Middle frontal gyrus (tissue), 1 donor: ENCODE results near the gene FAM221B.

ENCODE experiments used
- DNase-seq: peaks from one replicate; pipeline ENCODE4 v3.0.0-alpha.2; 2015; ENCODE audit warnings: low spot score; ENCODE audit errors: extremely low spot score

FAM221B gene, protein sequence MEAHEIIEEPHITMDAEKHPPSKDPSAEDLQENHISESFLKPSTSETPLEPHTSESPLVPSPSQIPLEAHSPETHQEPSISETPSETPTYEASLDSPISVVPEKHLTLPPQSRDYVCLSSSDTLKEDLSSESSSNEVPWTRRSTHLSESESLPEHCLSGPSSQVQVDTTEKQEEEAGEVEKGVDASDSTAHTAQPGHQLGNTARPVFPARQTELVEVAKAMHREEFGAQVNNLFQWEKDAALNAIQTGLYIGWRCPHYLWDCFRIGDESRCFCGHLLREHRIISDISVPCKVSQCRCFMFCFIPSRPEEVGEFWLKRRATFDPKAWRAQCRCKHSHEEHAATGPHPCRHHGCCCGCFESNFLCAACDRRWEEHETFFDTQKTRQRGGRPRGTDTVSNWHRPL

DNA sequence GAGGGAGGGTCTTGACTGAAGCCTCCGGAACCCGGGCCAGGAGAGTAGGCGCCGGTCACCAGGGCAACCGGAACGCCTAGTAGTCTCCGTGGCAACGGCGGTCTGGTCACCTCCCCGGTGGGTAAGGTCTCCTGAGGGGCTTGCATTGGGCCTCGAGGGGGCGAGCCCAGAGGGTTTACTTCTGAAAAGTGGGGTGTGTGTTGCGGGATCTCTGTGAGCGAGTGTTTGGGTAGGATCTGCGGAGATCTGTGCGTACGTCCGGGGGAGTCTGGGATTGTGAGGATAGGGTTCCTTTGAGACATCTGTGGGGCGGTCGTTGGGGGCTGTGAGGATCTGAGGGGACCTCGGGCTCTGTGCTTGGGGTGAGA lies at the start of gene FAM221B:
TSS of gene FAM221B (minus strand) at position 17 of the 368 bp plus-strand sequence. CDS start 2,571 bp downstream, outside the sequence.
- no peak for DNase-seq

GRCh38 chr9:35872505-35872904 lies 44.0 kb upstream of the FAM221B start:
- DNase-seq: peak; percentile 7

DNA sequence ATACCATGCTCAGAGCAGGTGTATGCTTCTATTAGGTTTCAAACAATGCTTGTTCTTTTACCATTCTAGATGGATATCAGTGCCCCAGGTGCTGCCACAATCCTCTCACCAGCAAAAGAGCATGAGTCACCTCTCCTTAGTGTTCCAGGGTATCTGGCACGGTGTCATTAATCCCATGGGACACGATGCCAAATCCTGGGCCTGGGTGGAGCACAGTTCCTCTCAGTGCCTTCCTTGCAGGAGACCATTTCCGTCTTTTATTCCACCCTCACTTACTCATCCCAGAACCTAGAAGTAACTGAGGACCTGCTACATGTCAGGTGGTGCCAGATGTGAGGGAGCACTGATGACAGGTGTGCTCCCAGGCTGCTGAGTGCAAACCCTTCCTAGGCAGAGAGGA lies 43.0 kb upstream of the FAM221B start:
- DNase-seq: no peak

DNA sequence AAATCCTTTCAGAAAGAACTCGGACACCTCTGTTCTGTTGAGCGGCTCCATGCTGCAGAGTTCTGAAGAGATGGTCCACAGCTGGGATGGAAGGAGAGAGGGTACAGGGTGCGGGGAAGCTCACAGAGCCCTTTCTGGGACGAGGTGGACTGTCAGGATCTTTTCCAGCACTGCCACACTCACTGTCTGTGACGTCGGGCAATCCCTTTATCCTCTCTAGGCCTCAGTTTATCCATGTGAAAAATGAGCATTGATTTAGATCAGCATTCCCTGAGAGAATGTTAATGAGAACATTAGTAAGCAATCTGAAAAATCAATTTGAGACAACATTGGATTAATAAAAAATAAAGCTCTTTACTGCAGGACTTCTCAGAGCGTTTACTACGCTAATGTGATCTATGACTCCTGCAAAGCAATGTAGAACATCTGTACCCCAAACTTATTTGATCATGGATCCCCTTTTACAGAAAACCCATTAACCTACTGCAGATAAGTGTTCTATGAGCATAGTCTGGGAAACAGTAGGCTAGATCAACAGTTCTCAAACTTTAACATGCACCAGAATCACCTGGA lies 41.9 kb upstream of the FAM221B start, which contains the start of gene OR13J1:
TSS of gene OR13J1 (minus strand) at position 51 of the 573 bp plus-strand sequence. CDS start at position 51, 0 bp downstream.
- DNase-seq: no peak

DNA sequence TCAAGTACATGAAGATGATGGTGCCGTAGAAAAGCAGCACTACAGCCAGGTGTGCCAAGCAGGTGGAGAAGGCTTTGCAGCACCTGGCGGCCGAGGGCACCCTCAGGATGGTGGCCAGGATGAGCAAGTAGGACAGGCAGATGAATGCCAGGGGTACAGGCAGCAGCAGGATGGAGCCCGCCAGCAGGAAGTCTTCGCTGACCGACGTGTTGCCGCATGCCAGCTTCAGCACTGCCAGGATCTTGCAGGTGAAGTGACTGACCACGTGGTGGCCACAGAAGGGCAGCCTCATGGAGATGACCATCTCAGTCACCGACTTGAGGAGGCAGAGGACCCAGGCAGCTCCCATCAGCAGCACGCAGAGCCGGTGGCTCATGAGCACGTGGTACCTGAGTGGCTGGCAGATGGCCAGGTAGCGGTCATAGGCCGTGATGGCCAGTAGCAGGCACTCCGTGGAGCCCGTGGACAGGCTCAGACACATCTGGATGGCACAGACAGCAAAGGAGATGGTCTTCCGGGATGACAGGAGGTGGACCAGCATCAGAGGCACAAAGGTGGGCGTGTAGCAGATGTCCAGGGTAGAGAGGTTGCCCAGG lies 41.2 kb upstream of the FAM221B start:
- DNase-seq: no peak

- DNase-seq: no peak
These were observed 40.4 kb upstream of the FAM221B start for GRCh38 chr9:35868933-35869332.

DNA sequence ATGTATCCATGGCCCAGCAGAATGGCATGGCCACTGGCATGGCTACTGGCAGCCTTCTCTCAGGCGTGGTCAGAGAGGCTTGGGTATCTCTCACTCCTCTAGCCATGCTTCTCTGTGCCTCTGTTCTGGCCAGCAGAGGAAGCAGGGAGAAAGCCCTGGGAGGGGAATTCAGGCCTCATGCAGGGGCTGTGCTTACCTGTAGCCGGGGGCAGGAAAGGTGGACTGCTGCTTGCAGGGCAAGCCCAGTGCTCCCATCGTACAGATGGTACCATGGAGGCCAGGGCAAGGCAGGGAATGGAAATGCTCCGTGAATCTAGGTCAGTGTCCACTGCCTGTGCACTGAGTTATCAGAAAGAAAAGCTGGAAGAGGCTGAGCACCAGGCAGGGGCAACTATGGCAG lies 39.0 kb upstream of the FAM221B start:
- no peak for DNase-seq

GRCh38 chr9:35864695-35865255 lies 36.2 kb upstream of the FAM221B start:
- no peak for DNase-seq

DNA sequence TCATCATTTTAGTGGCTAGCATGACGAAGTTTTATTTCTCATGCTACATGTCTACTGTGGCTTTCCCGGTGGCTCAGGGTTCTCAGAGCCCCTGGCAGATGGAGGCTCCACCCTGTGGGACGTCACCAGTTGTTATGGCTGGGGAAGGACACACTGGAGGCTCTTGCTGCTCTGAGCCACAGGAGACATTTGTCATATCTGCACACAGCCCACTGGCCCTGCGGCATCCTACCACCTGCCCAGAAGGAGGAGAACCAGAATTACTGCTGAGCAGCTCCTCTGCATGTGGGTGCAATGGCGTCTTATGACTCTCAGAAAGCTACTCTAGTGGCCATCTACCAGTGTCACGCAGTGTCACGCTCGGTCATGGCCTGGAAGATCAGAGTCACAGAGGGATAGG lies 35.1 kb upstream of the FAM221B start:
- DNase-seq: no peak

DNA sequence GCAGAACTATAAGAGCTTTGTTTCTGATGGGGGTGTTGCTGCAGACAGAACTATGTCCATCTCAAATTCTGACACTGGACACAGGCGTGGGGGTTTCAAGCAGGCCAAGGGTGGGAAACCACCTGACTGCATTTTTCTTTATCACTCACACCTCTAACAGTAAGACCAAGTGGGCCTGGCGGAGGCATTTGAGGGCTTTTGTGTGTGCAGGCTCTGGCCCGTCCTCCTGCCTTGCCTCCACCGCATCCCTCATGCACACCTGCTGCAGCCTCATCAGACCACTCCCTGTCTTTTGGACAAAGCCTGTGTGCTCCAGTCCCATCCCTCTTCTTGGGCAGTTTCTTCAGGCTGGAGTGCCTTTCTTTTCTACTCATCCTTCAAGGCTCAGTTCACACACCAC lies 33.8 kb upstream of the FAM221B start:
- DNase-seq: no peak

GRCh38 chr9:35861161-35861897 lies 32.8 kb upstream of the FAM221B start:
- no peak for DNase-seq

GRCh38 chr9:35859990-35860339 lies 31.4 kb upstream of the FAM221B start:
- DNase-seq: no peak

DNA sequence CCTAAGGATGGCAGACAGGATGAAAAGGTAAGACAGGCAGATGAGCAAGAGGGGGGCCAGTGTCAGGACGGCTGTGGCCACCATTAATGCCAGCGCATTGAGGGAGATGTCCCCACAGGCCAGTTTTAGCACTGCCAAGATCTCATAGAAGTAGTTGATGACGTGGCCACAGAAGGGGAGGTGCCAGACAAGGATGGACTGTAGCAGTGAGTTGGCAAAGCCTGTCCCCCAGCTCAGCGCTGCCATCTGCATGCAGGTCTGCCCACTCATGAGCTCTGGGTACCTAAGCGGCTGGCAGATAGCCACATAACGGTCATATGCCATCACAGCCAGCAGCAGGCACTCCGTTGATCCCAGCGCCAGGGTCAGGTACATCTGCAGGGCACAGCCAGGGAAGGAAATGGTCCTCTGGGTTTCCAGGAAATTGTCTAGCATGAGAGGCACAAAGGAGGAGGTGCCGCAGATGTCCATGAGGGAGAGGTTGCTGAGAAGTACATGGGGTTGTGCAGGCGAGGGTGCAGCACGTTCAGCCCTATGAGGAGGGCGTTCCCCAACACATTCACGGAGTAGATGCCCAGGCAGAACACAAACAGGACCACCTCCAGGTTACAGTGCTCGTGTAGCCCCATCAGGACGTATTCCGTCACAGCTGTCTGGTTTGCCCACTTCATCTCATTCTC lies 30.9 kb upstream of the FAM221B start:
- no peak for DNase-seq

DNA sequence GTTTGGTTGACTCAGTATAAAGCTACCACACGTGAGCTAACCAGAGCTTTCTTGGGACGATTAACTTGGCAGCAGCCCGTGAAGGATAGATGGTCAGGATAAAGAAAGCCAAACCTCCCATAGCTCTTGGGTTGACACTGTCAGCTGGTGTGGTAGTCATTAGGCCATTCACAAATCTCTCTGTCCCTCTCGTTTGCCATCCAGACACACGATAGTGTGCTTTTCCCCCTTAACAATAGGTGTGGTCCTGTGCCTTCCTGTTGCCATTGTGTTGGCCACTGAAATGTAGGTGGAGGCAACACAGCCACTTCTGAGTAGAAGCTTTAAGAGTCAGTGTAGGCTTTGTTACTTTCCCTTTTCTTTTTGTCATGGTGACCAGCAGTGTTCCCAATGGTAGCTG lies 29.9 kb upstream of the FAM221B start:
- DNase-seq: no peak

DNA sequence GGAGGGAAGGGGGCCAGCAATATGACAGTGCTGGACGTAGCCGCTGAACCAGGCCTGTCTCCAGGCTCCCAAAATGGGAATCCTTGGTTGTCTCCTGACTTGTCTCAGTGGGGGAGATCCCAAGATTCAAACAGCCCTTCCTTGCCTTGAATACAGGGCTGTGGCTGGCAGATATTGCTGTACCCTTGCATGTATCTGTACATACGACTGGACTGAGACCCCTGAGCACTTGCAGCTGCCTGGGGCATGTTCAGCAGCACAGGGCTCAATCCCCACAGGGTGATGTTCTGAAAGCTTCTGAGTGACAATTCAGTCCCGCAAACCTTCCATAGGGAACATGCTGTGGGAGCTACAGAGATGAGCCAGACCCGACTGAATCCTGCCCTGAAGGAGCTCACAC lies 28.4 kb upstream of the FAM221B start:
- DNase-seq: no peak

DNA sequence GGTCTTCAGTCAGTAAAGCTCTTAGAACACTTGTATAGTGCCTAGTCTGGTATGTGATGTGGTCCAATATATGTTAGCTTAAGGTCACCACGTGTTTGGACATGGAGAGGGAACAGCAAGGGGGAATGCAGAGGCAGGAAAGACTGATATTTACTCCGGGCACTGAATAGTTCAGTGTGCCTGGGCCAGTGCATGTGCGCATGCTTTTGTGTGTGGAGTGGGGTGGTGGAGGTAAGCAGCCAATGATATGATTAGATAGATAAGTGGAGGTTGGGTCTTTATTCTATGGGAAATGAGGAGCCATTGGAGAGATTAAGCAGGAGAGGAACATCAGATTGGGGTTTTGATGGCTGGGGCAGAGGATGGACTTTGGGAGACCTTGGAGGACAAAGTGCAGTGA lies 27.7 kb upstream of the FAM221B start:
- DNase-seq: no peak

DNA sequence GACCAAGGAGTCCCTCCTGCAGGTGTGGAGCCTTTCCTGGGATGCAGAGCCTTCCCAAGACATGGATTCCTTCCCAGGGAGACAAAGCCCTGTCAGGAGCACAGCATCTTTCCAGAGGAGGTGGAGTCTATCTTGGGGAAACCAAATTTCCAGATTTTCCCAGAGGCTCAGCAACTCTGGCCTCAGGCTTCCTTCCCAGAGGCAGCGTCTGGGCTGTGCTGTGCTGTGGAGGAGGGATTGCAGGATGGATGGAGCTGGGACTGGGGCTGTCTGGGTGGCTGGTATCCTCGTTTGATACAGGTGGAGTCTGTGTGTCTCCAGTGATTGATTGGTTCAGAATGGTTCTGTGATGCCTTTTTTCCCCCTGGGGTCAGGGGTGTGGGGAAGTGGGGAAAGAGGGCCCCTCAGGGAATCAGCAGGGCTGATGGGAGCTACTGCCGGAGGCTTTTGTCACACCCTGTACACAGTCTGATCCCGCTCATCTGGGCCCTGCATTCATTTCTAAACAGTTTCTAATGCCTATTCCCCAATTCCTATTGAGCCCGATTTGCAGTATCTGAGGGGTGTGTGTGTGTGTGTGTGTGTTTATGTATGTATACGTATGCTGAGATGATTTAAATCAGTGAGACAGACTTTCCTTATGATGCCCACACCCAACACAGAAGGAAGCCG lies 25.7 kb upstream of the FAM221B start:
- DNase-seq: no peak

DNA sequence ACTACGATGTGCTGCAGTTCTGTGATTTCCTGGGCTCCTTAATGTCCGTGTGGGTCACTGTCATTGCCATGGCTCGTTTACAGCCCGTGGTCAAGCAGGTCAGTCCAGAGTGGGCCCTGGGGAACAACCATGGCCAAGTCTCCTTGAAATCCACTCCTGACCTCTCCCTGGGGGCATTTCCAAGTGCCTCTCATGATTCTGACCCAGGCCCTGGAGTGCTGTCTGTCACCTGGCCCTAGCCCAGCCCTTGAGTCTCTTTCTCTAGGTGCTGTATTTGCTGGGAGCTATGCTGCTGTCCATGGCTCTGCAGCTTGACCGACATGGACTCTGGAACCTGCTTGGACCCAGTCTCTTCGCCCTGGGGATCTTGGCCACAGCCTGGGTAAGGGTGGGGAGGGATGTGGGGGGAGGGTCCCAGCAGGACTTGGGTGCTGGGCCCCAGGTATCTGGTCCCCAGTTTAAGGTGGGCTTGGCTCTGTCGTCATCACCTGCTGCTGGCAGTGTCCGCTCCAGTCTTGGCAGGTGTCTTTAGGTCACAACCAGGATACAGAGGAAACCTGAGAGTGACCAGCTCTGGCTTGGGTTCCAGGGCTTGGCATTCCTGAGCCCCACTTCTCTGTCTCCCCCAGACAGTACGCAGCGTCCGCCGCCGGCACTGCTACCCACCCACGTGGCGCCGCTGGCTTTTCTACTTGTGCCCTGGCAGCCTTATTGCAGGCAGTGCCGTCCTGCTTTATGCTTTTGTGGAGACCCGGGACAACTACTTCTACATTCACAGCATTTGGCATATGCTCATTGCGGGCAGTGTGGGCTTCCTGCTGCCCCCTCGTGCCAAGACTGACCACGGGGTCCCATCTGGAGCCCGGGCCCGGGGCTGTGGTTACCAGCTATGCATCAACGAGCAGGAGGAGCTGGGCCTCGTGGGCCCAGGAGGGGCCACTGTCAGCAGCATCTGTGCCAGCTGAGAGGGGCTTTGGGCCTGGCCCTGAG lies 24.6 kb upstream of the FAM221B start:
- no peak for DNase-seq

DNA sequence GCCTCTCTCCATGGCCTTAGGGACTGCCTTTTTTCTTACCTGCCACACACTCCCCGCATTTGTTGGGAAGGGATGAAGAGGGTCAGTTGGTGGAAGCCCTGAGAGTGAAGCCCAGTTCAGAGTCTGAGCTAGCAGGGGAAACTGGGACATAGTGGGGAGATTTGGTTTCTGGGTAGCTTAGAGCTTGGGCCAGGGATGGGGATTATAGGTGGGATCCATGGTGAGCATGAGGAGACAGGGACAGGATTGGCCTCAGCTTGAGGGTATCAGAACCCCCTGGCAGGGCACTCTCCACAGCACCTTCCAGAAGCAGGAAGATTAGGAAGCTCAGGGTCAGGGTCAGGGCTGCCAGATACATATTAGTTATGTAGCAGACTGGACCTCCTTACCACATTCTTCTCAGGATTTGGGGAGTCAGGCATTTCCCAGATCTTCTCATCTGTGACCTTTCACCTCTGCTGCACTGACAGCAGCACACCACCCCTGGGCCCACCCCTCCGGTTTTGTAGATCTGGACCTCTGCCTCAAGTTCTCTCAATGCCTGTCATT lies 23.8 kb upstream of the FAM221B start:
- DNase-seq: no peak
